ENCODE measurements around the gene FAM174C. TPM values are rescaled to one million over a fixed set of nuclear protein-coding genes. Genes with fewer than 3 reads are reported as not detected.

The FAM174C gene
- total RNA-seq, 1 experiment from 2014 or later = 110 TPM

DNA sequence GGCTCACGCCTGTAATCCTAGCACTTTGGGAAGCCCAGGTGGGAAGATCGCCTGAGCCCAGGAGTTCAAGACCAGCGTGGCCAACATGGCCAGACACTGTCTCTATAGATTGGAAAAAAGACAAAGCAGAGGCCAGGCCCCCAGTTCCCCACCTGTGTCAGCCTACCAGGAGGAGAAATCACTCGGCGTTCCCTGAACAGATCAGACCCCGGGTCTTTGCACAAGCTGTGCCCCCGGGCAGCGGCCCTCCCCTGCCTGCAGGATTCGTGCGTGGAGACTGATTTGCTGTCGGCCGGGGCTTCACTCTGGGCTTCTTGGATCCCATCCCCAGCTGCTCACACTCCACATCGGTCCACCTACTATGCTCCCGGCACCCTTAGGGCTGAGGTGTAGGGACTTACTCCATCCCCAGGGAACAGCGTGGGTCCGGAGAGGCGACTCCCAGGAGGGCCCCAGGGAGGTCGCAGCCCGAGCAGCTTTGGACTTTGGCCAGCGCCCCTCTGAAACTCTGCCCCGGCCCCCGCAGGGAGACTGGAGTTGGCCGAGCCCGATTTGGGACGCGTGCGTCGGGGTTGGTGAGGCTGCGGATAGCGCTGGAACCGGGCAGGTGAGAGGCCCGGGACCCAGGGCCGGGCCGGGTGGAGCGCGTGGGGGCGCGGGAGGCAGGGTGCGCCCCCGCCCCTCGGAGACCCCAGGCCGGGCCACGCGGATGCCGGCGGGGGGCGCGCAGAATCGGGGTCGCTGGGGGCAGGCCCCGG lies 9.8 kb downstream of the FAM174C start:
- Histone ChIP-seq H3K27ac (ENCODE audit: low read length) (no peak overlapping the region), H3F3A (ENCODE audit: low read length, unreplicated experiment) (no peaks in the 10 kb centered on the region), H3K9ac (ENCODE audit: low read length) (no peak overlapping the region), H3K9me3 (ENCODE audit: low read length) (no peaks in the 10 kb centered on the region), H3K36me3 (ENCODE audit: low read depth, low read length) (no peaks in the 10 kb centered on the region), H4K20me1 (ENCODE audit: low read length) (no peaks in the 10 kb centered on the region), H3K9me2 (replicated peaks; ENCODE audit: low read length) (no peaks in the 10 kb centered on the region), H2AFZ (ENCODE audit: low read length) (no peak overlapping the region), H3K4me3 (ENCODE audit: low read length) (no peak overlapping the region), H3K27me3 (ENCODE audit: low read length) (peaks cover 38% of the 10 kb centered on the region), H3K4me1 (ENCODE audit: insufficient read depth, low read length) (no peaks in the 10 kb centered on the region), H3K79me2 (ENCODE audit: low read length) (no peaks in the 10 kb centered on the region), H3K4me2 (ENCODE audit: low read length) (no peak overlapping the region)
- CTCF ChIA-PET = no interaction called here
- BruUV-seq (replicated peaks) = no TSS peak
- intact Hi-C loops (cut with micrococcal nuclease) = no loop called here
- POLR2A ChIA-PET (ENCODE audit: unreplicated experiment) = no interaction called here
- no peak for TF ChIP-seq CTCF (conservative IDR thresholded peaks at IDR 0.05; ENCODE audit: low read depth, low read length)
- TF ChIP-seq EZH2phosphoT487 (IDR thresholded peaks at IDR 0.05; ENCODE audit: borderline replicate concordance, low read length) = no peak
- no peak for TF ChIP-seq EZH2 (IDR thresholded peaks at IDR 0.05; ENCODE audit: low read length, unreplicated experiment)
- DNase-seq (no peak), ATAC-seq (no peak)

DNA sequence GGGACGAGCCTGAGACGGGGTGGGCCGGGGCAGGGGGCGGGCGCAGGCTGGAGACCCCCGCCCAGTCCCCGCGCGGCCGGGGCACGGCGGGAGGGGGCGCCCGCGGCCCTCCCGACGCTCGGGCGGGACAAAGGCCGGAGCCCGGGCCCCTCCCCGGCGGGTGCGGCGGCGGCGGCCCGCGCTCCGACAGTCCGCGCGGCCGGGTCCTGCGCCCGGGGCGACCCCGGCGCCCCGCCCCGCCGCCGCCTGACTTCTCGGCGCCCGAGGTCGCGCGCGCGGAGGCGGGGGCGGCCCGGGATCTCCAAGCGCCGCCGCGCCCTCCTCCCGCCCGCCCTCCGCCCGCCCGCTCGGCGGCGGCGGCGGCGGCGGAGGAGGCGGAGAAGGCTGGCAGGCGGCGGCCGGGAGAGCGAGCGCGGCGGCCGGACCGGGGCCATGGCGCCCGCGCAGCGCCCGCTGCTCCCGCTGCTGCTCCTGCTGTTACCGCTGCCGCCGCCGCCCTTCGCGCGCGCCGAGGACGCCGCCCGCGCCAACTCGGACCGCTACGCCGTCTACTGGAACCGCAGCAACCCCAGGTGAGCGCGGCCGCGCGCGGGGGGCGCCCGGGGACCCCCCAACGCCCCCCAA lies 10.5 kb downstream of the FAM174C start, which contains the start of gene EFNA2:
Gene EFNA2, plus strand, starts transcription at position 137 of the 624 bp plus-strand sequence. Its CDS starts 296 bp downstream, at position 433.
- TF ChIP-seq EZH2 (IDR thresholded peaks at IDR 0.05; ENCODE audit: low read length, unreplicated experiment) = no peak
- TF ChIP-seq CTCF (conservative IDR thresholded peaks at IDR 0.05; ENCODE audit: low read depth, low read length) = no peak
- TF ChIP-seq EZH2phosphoT487 (IDR thresholded peaks at IDR 0.05; ENCODE audit: borderline replicate concordance, low read length) = no peak
- ChIA-PET CTCF (no interaction called here), POLR2A (ENCODE audit: unreplicated experiment) (no interaction called here)
- Histone ChIP-seq H3K36me3 (ENCODE audit: low read depth, low read length) (no peaks in the 10 kb centered on the region), H3K9ac (ENCODE audit: low read length) (no peak within 1 kb of the TSS), H3K27ac (ENCODE audit: low read length) (no peak within 1 kb of the TSS), H3F3A (ENCODE audit: low read length, unreplicated experiment) (no peaks in the 10 kb centered on the region), H3K9me3 (ENCODE audit: low read length) (no peaks in the 10 kb centered on the region), H3K79me2 (ENCODE audit: low read length) (no peaks in the 10 kb centered on the region), H3K4me3 (ENCODE audit: low read length) (no peak within 1 kb of the TSS), H3K27me3 (ENCODE audit: low read length) (peaks cover 44% of the 10 kb centered on the region), H4K20me1 (ENCODE audit: low read length) (no peaks in the 10 kb centered on the region), H3K4me2 (ENCODE audit: low read length) (no peak within 1 kb of the TSS), H3K4me1 (ENCODE audit: insufficient read depth, low read length) (no peaks in the 10 kb centered on the region), H2AFZ (ENCODE audit: low read length) (no peak within 1 kb of the TSS), H3K9me2 (replicated peaks; ENCODE audit: low read length) (no peaks in the 10 kb centered on the region)
- intact Hi-C loops (cut with micrococcal nuclease) = no loop called here
- ATAC-seq (no peak), DNase-seq (no peak)
- BruUV-seq (replicated peaks) = no TSS peak
